CD4-positive, alpha-beta T cell treated with Interleukin-6 for 4 hours (primary cell): ENCODE data around the gene UGT1A8.
"Not testable (repeated sequence)": the region's sequence is repeated elsewhere in the genome, so short reads cannot be mapped to it uniquely, and the experiment has no call there.

ENCODE experiments used
- DNase-seq: peaks from one replicate; pipeline ENCODE4 v3.0.0-alpha.2; 2020; ENCODE audit warnings: mixed read lengths

The UGT1A8 gene

GRCh38 chr2:233736868-233737653 lies 119.6 kb downstream of the UGT1A8 start:
- not testable (repeated sequence) for DNase-seq

- DNase-seq: no peak
Measured at GRCh38 chr2:233740870-233741269, 123.4 kb downstream of the UGT1A8 start.

- no peak for DNase-seq
Measured at GRCh38 chr2:233743464-233744259, 126.2 kb downstream of the UGT1A8 start.

- no peak for DNase-seq
Measured at GRCh38 chr2:233745073-233745755, 127.8 kb downstream of the UGT1A8 start.

- not testable (repeated sequence) for DNase-seq
Measured at GRCh38 chr2:233745838-233746237, 128.4 kb downstream of the UGT1A8 start.

GRCh38 chr2:233746475-233747282 lies 129.2 kb downstream of the UGT1A8 start:
- DNase-seq: no peak

- no peak for DNase-seq
Measured at GRCh38 chr2:233747283-233747544, 129.8 kb downstream of the UGT1A8 start.

- DNase-seq: not testable (repeated sequence)
Measured at GRCh38 chr2:233750689-233751088, 133.3 kb downstream of the UGT1A8 start.

GRCh38 chr2:233751212-233752009 lies 134.0 kb downstream of the UGT1A8 start:
- not testable (repeated sequence) for DNase-seq

- no peak for DNase-seq
Measured at GRCh38 chr2:233754872-233755611, 137.6 kb downstream of the UGT1A8 start.

GRCh38 chr2:233756429-233757081 lies 139.1 kb downstream of the UGT1A8 start:
- no peak for DNase-seq

GRCh38 chr2:233758141-233758540 lies 140.7 kb downstream of the UGT1A8 start:
- no peak for DNase-seq

- no peak for DNase-seq
Measured at GRCh38 chr2:233758849-233759248, 141.4 kb downstream of the UGT1A8 start.

GRCh38 chr2:233760043-233760442 lies 142.6 kb downstream of the UGT1A8 start, which contains the start of gene UGT1A1:
Gene UGT1A1, plus strand, starts transcription at chr2:233760270. Its CDS starts 18 bp downstream, at chr2:233760288.
- no peak for DNase-seq

GRCh38 chr2:233761040-233761769 lies 143.8 kb downstream of the UGT1A8 start:
- no peak for DNase-seq

GRCh38 chr2:233764264-233764663 lies 146.8 kb downstream of the UGT1A8 start:
- DNase-seq: no peak

GRCh38 chr2:233764761-233765160 lies 147.3 kb downstream of the UGT1A8 start:
- no peak for DNase-seq

- no peak for DNase-seq
Measured at GRCh38 chr2:233766416-233766815, 149.0 kb downstream of the UGT1A8 start.

- DNase-seq: no peak
Measured at GRCh38 chr2:233768076-233768475, 150.6 kb downstream of the UGT1A8 start.

GRCh38 chr2:233769260-233769659 lies 151.8 kb downstream of the UGT1A8 start:
- no peak for DNase-seq
